ENCODE data around the gene ANAPC1.
"Not testable (repeated sequence)": the region's sequence is repeated elsewhere in the genome, so short reads cannot be mapped to it uniquely, and the experiment has no call there.

The ANAPC1 gene, protein sequence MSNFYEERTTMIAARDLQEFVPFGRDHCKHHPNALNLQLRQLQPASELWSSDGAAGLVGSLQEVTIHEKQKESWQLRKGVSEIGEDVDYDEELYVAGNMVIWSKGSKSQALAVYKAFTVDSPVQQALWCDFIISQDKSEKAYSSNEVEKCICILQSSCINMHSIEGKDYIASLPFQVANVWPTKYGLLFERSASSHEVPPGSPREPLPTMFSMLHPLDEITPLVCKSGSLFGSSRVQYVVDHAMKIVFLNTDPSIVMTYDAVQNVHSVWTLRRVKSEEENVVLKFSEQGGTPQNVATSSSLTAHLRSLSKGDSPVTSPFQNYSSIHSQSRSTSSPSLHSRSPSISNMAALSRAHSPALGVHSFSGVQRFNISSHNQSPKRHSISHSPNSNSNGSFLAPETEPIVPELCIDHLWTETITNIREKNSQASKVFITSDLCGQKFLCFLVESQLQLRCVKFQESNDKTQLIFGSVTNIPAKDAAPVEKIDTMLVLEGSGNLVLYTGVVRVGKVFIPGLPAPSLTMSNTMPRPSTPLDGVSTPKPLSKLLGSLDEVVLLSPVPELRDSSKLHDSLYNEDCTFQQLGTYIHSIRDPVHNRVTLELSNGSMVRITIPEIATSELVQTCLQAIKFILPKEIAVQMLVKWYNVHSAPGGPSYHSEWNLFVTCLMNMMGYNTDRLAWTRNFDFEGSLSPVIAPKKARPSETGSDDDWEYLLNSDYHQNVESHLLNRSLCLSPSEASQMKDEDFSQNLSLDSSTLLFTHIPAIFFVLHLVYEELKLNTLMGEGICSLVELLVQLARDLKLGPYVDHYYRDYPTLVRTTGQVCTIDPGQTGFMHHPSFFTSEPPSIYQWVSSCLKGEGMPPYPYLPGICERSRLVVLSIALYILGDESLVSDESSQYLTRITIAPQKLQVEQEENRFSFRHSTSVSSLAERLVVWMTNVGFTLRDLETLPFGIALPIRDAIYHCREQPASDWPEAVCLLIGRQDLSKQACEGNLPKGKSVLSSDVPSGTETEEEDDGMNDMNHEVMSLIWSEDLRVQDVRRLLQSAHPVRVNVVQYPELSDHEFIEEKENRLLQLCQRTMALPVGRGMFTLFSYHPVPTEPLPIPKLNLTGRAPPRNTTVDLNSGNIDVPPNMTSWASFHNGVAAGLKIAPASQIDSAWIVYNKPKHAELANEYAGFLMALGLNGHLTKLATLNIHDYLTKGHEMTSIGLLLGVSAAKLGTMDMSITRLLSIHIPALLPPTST (N-terminal part only)

DNA sequence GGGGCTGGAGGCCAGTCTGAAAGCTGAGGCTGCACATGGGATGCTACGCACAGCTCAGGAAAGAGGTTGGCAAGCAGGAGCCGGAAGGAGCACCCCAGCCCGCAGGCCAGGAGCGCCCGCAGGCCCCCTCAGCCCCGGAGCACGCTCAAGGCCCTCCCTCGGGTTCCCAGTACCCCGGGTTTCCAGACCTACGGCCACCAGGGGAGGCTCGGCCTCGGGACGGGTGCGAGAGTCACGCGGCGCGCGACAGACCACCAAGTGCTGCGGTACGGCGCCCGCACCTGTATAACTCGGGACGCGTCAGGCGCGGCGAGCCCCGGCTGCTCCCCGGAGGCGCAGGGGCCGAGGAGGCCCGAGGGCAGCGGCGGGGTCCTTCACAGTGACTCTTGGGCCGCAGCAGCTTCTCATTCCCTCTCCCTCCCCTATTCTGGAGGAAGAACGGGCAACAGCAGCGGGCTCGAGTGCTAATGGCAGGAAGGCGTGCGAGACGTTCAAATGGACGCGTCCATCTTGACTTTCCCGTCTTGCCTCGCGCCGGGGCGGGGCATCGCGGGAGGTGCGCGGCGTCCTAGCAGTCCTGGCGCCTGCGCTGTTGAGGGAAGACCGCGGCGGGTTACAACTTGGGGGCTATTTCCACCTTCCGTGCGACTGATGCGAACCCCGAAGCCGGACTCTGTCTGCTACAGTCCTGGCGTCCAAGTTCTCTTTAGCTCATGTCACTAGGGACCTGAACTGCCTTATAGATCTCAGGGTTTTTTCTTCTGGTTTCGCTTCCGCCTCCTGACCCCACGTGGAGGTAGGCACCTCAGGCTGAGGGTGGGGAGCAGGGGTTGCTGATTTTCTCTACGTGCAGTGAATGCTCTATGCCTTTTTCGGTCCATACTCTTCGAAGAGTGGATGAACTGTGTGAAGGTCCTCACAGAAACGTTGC lies at the start of gene ANAPC1:
TSS of gene ANAPC1 (minus strand) at position 533 of the 931 bp plus-strand sequence. CDS start 3,368 bp downstream, outside the sequence.
- DNase-seq: peak in 55 of 56 donors; percentile 17 to 91 (median 73)

GRCh38 chr2:111932841-111933291 lies 48.9 kb upstream of the ANAPC1 start:
- DNase-seq: no peak

- DNase-seq: peak in 3 of 56 donors; percentile 8 to 16 (median 10)
Measured at GRCh38 chr2:111930875-111931274, 46.9 kb upstream of the ANAPC1 start.

- DNase-seq: no peak
Measured at GRCh38 chr2:111930409-111930808, 46.4 kb upstream of the ANAPC1 start.

GRCh38 chr2:111927723-111928122 lies 43.7 kb upstream of the ANAPC1 start:
- no peak for DNase-seq

DNA sequence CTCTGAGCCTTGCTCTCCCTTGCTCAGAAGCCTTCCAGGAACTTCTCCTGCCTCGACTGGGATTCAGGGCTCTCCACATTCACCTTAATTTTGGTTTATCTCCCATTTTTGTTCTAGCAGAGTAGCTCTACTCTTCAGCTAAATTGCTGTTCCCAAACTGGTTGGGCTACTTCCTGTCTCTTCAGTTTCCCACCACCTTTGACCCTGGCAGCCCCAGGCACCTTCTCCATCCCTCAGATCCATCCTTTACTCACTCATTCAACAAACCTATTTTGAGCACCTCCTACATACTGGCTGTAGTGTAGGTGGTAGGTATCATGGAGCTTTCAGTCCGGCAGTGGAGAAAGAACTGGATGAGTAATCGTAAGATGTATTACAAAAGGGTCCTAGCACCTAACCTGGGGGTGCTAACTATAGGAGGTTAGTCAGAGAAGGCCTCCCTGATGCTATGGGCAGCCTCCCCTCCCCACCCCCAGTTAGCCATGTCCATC lies 40.7 kb upstream of the ANAPC1 start:
- DNase-seq: no peak

DNA sequence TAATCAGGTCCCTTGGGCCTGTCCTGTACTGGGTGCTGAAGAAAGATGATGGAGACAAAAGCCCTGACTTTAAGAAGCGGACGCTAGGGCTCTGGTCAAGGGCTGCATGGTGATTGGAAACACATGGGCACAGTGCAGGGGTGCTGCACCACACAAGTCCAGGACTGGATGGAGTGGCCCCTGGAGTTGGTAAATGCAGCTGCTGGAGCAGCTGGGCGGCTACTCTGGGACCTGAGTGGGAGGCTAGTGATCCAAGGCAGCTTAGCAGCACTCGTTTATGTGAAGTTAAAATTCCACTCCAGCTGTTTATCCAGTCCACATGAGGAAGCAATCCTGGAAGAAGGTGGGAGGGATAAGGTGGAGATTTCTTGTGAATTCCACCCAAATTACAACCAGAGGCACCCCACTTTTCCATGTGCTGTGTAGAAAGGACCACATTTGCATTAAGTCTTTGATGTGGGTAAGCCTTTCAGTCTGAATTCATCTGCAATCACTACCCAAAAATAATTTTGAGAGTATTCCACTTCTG lies 39.3 kb upstream of the ANAPC1 start:
- DNase-seq: no peak

GRCh38 chr2:111919794-111920608 lies 36.0 kb upstream of the ANAPC1 start:
- DNase-seq: peak in 40 of 56 donors; percentile 8 to 80 (median 42)

DNA sequence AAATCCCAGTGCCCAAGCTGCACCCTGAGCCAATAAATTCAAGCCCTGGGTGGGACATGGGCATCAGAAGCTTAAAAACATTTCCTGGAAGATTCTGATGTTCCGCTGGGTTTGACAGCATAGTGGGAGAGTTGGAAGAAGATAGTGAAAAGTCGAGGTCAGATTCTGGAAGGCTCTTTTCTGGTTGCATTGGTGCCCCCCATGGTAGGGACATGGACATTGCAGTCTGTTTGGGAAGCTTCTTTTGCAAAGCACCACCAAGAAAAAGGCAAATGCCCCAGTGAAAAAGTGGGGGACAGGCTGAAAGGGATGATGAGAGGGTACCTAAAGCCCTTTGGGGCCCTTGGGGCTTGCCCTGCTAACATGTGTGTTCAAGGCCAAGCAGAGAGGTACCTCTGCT lies 35.4 kb upstream of the ANAPC1 start:
- DNase-seq: no peak

- no peak for DNase-seq
Measured at GRCh38 chr2:111918383-111918806, 34.4 kb upstream of the ANAPC1 start.

GRCh38 chr2:111917106-111917505 lies 33.1 kb upstream of the ANAPC1 start:
- DNase-seq: no peak

- DNase-seq: no peak
Measured at GRCh38 chr2:111912547-111912946, 28.6 kb upstream of the ANAPC1 start.

DNA sequence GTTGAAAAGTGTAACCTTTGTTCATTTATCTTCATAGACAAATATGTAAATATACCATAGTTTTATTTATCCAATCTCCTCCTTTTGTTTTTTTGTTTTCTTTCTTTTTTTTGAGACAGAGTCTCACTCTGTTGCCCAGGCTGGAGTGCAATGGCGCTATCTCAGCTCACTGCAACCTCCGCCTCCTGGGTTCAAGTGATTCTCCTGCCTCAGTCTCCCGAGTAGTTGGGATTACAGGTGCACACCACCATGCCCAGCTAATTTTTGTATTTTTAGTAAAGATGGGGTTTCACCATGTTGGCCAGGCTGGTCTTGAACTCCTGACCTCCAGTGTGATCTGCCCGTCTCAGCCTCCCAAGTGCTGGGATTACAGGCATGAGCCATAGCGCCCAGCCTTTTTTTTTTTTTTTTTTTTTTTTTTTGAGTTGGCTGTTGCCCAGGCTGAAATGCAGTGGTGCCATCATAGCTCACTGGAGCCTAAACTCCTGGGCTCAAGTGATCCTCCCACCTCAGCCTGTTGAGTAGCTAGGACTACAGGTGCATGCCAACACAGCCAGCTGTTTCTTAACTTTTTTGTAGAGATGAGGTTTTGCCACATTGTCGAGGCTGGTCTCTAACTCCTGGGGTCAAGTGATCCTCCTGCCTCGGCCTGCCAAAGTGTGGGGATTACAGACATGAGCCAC lies 27.4 kb upstream of the ANAPC1 start:
- DNase-seq: not testable (repeated sequence)

DNA sequence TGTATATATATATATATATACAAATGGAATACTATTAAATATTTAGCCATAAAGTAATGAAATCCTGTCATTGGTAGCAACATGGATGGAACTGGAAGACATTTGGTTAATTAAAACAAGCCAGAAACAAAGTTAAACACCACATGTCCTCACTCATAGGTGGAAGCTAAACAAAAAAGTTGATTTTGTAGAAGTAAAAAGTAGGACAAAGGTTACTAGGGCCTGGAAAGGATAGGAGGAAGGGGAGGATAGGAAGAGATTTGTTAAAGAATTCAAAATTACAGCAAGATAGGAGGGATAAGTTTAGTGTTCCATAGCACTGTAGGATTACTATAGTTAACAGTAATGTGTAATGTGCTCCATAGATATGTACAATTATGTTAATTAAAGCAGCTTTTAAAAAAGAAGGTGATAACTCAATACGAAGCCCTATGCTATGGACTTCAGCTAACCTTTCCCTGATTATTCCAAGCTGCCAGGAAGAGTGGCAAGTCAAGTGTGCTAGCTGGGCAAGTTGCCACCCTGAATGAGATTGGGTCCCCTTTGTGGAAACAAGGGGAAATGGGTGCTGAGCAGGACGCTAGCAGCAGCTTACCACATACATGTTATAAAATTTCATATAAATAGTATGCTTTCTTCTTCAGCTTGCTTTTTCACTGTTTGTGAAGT lies 26.8 kb upstream of the ANAPC1 start:
- DNase-seq: peak in 1 of 56 donors; percentile 11

DNA sequence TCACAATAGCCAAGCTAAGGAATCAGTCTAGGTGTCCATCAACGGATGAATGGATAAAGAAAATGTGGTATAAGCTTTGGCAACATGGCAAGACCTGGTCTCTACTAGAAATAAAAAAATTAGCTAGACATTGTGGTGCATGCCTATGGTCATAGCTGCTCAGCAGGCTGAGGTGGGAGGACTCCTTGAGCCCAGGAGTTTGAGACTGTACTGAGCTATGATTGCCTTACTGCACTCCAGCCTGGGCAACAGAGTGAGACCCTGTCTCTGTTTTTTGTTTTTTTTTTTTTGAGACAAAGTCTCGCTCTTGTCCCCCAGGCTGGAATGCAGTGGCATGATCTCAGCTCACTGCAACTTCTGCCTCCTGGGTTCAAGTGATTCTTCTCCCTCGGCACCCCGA lies 26.0 kb upstream of the ANAPC1 start:
- DNase-seq: not testable (repeated sequence)

- DNase-seq: no peak
Measured at GRCh38 chr2:111909079-111909478, 25.1 kb upstream of the ANAPC1 start.

DNA sequence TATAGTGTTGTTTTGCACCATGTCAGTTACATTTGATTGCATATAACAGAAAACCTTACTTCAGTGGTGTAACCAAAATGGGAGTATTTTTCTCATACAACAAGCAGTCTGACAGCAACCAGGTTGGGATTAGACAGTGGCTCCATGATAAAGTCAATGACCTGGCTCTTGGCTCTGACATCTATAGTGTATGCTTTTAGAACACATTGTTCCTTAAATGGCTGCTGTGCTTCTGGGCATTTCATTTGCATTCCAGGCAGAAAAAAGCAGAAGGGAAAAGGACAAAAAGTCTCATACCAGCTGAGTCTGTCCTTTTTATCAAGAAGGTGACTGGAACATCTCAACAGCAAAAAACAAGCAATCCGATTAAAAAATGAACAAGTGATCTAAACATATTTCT lies 24.6 kb upstream of the ANAPC1 start:
- no peak for DNase-seq

Data from nucleus accumbens (tissue), 56 donors.